NCI-H82 (cell line): ENCODE results near the gene OR8D2.
A peak's percentile ranks its signal among the peaks of the same experiment; 100 is the strongest.

Experiments used
- DNase-seq: peaks from one replicate; lab custom pipeline; 2025; lab: John Stamatoyannopoulos, UW

Gene OR8D2

DNA sequence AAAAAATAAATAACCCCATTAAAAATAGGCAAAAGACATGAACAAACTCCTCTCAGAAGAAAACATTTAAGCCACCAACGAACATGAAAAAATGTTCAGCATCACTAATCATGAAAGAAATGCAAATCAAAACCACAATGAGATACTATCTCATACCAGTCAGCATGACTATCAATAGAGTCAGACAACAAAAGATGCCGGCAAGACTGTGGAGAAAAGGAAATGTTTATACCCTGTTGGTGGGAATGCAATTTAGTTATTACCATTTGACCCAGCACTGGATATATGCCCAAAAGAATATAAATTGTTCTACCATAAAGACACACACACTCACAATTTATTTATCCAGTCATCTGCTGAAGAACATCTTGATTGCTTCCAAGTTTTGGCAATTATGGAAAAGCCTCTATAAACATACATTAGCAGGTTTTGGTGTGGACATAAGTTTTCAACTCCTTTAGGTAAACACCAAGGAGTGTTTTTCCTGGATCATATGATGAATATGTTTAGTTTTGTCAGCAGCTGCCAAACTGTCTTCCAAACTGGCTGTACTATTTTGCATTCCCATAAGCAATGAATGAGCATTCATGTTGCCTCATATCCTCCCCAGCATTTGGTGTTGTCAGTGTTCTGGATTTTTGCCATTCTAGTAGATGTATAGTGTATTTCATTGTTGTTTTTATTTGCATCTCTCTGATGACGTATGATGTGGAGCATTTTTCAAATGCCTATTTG, 34.2 kb downstream of the OR8D2 start:
- no peak for DNase-seq

- no peak for DNase-seq
Measured at GRCh38 chr11:124278261-124278660, 41.7 kb downstream of the OR8D2 start.

DNA sequence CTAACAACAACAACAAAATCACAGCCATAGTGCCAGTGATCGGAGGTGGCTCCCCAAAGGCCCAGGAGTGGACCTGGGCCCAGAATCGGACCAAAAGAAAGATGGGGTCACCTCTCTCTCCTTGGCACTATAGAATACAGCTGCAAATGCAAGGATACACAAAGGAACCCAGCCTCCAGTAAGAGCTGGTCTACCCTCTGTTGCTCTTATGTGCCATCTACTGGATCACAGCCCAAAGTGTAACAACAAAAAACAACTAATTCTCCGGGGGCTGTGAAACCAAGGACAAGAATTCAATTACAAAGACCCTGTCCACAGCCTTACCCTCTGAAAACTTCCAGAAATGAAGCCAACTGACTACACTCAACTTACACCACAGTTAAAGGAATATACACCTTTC, 42.2 kb downstream of the OR8D2 start:
- peak; percentile 21 for DNase-seq

DNA sequence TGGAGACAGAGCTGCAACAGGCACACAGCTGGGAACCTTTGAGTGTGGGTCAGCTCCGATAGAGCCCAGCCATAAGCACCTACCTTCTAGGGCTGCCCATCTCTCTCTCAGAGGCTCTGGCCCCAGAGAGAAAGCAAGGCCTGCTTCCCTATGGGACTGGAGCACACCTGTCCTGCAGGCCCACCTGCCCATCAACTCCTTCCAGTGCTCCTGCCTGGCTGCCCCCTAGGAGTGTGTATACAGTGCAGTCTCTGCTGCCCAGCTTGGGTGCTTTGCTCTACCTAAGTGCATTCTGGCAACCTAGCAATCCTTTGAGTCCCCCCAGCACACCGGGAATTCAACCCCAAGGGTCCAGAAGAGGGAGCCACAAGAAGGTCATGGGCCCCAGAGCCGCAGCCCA, 42.8 kb downstream of the OR8D2 start:
- no peak for DNase-seq

DNA sequence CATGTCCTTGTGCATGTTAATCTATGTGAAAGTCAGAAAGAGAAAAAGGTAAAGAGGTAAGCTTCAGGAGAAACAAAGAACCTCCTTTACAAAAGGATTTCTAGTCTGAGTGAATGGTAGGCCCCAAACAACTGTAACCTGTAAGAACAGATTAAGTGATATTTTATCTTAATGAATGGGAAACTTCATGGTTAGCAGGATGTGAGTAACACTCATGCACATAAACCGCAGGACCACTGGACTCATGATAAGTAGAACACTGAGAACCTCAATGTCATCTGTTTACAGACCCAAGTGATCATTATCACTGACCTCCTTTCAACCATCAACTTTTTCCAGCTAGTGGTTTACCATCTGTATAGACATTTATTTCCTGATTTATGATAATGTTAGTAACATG, 43.9 kb downstream of the OR8D2 start:
- DNase-seq = no peak

DNA sequence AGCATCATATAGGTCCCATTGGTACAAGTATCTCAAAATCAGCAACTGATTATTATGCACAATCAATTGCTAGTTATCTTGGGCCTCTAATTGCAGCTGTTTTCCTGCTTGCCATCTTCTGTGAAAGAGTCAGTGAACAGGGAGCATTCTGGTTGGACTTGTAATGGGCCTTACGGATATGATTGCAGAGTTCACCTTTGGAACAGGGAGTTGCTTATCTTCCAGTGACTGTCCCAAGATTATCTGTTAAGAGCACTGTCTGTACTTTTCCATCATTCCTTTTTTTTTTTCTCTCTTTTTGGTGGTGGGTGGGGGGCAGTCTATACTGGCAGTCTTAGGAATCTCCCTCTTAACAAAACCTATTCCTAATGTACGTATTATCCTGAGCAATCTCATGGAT, 46.0 kb downstream of the OR8D2 start:
- DNase-seq = no peak

DNA sequence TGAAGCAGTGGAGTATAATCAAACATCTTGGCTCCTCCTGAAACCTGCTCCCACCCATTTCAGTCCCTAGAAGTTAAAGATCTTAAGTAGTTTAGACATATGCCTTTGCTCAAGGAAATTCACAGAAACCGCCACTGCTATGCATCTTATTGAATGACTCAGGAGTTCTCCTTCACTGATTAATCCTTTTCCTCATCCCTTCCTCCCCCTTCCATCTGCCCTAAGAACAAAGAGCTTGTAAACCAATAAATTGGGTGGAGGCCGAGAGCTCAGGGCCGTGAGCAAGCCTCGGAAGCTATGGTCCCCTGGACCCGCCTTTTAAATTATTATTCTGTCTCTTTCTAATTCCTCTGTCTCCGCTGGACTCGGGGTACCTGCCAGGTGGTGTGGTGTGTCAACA, 49.1 kb downstream of the OR8D2 start:
- DNase-seq = peak; percentile 88
